ENCODE measurements around the gene MFN2.
"Not testable (repeated sequence)": the region's sequence is repeated elsewhere in the genome, so short reads cannot be mapped to it uniquely, and the experiment has no call there.

The MFN2 gene

GRCh38 chr1:12038356-12039163 lies 58.3 kb downstream of the MFN2 start:
- FAIRE-seq: no peak
- no peak for DNase-seq (ENCODE audit: insufficient read length, low spot score)
- no peak for TF ChIP-seq PAX5 (IDR thresholded peaks at IDR 0.05; ENCODE audit: insufficient read depth, low read length, severe bottlenecking)
- TF ChIP-seq POU2F2 (IDR thresholded peaks at IDR 0.05; ENCODE audit: low read depth, low read length): no peak
- TF ChIP-seq TAF1 (IDR thresholded peaks at IDR 0.05; ENCODE audit: low read depth, low read length): no peak
- no peak for TF ChIP-seq POLR2A (IDR thresholded peaks at IDR 0.05; ENCODE audit: low read depth, low read length)

GRCh38 chr1:12039164-12039525 lies 58.9 kb downstream of the MFN2 start:
- no peak for TF ChIP-seq PAX5 (IDR thresholded peaks at IDR 0.05; ENCODE audit: insufficient read depth, low read length, severe bottlenecking)
- no peak for TF ChIP-seq POU2F2 (IDR thresholded peaks at IDR 0.05; ENCODE audit: low read depth, low read length)
- TF ChIP-seq POLR2AphosphoS5 (IDR thresholded peaks at IDR 0.05; ENCODE audit: low read depth, low read length): no peak
- no peak for TF ChIP-seq POLR2A (IDR thresholded peaks at IDR 0.05; ENCODE audit: low read depth, low read length)
- TF ChIP-seq SPI1 (IDR thresholded peaks at IDR 0.05; ENCODE audit: low read depth, low read length): no peak
- TF ChIP-seq TAF1 (IDR thresholded peaks at IDR 0.05; ENCODE audit: low read depth, low read length): no peak
- DNase-seq (ENCODE audit: insufficient read length, low spot score): no peak
- peak; percentile 79 for FAIRE-seq

GRCh38 chr1:12039824-12040456 lies 59.7 kb downstream of the MFN2 start:
- DNase-seq (ENCODE audit: insufficient read length, low spot score); FAIRE-seq: not testable (repeated sequence)

- DNase-seq (ENCODE audit: insufficient read length, low spot score) (no peak), FAIRE-seq (peak; percentile 95)
- TF ChIP-seq POU2F2 (IDR thresholded peaks at IDR 0.05; ENCODE audit: low read depth, low read length) (0 out of 2 replicates have a peak, but pooled peaks have one; percentile 4), SPI1 (IDR thresholded peaks at IDR 0.05; ENCODE audit: low read depth, low read length) (peak; percentile 66), TAF1 (IDR thresholded peaks at IDR 0.05; ENCODE audit: low read depth, low read length) (no peak), PAX5 (IDR thresholded peaks at IDR 0.05; ENCODE audit: insufficient read depth, low read length, severe bottlenecking) (peak; percentile 45), POLR2AphosphoS5 (IDR thresholded peaks at IDR 0.05; ENCODE audit: low read depth, low read length) (no peak; the same call in 1 of the 2 replicates)
Observed at GRCh38 chr1:12040457-12041051, 60.3 kb downstream of the MFN2 start.

GRCh38 chr1:12044187-12044877 lies 64.1 kb downstream of the MFN2 start:
- not testable (repeated sequence) for DNase-seq (ENCODE audit: insufficient read length, low spot score)
- peak; percentile 65 for FAIRE-seq

GRCh38 chr1:12046749-12047119 lies 66.5 kb downstream of the MFN2 start:
- FAIRE-seq: peak; percentile 96

GRCh38 chr1:12047120-12047876 lies 67.1 kb downstream of the MFN2 start:
- no peak for FAIRE-seq

More at GRCh38 chr1:12046749-12047119, 66.5 kb downstream of the MFN2 start:
- no peak for DNase-seq (ENCODE audit: insufficient read length, low spot score)
- no peak for TF ChIP-seq TAF1 (IDR thresholded peaks at IDR 0.05; ENCODE audit: low read depth, low read length)
- TF ChIP-seq PAX5 (IDR thresholded peaks at IDR 0.05; ENCODE audit: insufficient read depth, low read length, severe bottlenecking): no peak
- TF ChIP-seq SPI1 (IDR thresholded peaks at IDR 0.05; ENCODE audit: low read depth, low read length): no peak
- TF ChIP-seq POLR2A (IDR thresholded peaks at IDR 0.05; ENCODE audit: low read depth, low read length): no peak
- TF ChIP-seq POLR2AphosphoS5 (IDR thresholded peaks at IDR 0.05; ENCODE audit: low read depth, low read length): no peak
- TF ChIP-seq POU2F2 (IDR thresholded peaks at IDR 0.05; ENCODE audit: low read depth, low read length): no peak

GRCh38 chr1:12048372-12048771 lies 68.1 kb downstream of the MFN2 start:
- no peak for FAIRE-seq
- no peak for DNase-seq (ENCODE audit: insufficient read length, low spot score)
- TF ChIP-seq POLR2AphosphoS5 (IDR thresholded peaks at IDR 0.05; ENCODE audit: low read depth, low read length): no peak
- TF ChIP-seq TAF1 (IDR thresholded peaks at IDR 0.05; ENCODE audit: low read depth, low read length): no peak
- TF ChIP-seq PAX5 (IDR thresholded peaks at IDR 0.05; ENCODE audit: insufficient read depth, low read length, severe bottlenecking): no peak
- TF ChIP-seq POU2F2 (IDR thresholded peaks at IDR 0.05; ENCODE audit: low read depth, low read length): no peak
- TF ChIP-seq SPI1 (IDR thresholded peaks at IDR 0.05; ENCODE audit: low read depth, low read length): no peak
- TF ChIP-seq POLR2A (IDR thresholded peaks at IDR 0.05; ENCODE audit: low read depth, low read length): no peak

More at GRCh38 chr1:12047120-12047876, 67.1 kb downstream of the MFN2 start:
- no peak for DNase-seq (ENCODE audit: insufficient read length, low spot score)
- TF ChIP-seq POLR2AphosphoS5 (IDR thresholded peaks at IDR 0.05; ENCODE audit: low read depth, low read length): no peak
- TF ChIP-seq POU2F2 (IDR thresholded peaks at IDR 0.05; ENCODE audit: low read depth, low read length): peak; percentile 94
- peak; percentile 18 for TF ChIP-seq PAX5 (IDR thresholded peaks at IDR 0.05; ENCODE audit: insufficient read depth, low read length, severe bottlenecking)

- no peak for DNase-seq (ENCODE audit: insufficient read length, low spot score)
- peak; percentile 76 for FAIRE-seq
- TF ChIP-seq POLR2A (IDR thresholded peaks at IDR 0.05; ENCODE audit: low read depth, low read length) (no peak), POLR2AphosphoS5 (IDR thresholded peaks at IDR 0.05; ENCODE audit: low read depth, low read length) (no peak), PAX5 (IDR thresholded peaks at IDR 0.05; ENCODE audit: insufficient read depth, low read length, severe bottlenecking) (no peak), POU2F2 (IDR thresholded peaks at IDR 0.05; ENCODE audit: low read depth, low read length) (no peak), SPI1 (IDR thresholded peaks at IDR 0.05; ENCODE audit: low read depth, low read length) (no peak), TAF1 (IDR thresholded peaks at IDR 0.05; ENCODE audit: low read depth, low read length) (no peak)
Observed at GRCh38 chr1:12049616-12050015, 69.4 kb downstream of the MFN2 start.

Measured in GM12891 (cell line).